Measurements from ENCODE around the gene CES5A.

The CES5A gene

DNA sequence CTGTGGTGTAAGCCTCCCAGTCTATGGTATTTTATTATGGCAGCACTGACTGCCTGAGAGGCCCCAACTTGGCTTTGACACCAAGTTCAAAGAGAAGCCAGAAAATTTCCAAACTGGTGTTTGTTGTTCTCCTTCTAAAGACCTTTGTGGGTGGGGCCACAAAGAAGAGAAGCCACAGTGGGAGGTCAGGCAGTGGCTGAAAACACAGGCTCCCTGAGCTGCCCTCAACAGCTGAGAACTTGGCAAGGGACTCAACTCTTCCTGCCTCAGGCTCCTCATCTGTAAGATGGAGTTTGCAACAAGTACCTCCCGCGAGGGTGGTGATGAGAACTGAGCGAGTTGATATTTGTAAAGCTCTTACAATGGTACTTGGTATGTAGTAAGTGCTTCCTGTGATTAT, 18.2 kb downstream of the CES5A start:
- Histone ChIP-seq H3K4me3 (ENCODE audit: low read depth in 1 of 2, low read length in 1 of 2) (no peak overlapping the region), H3K27me3 (peaks cover 17% of the 10 kb centered on the region), H3K4me1 (ENCODE audit: control insufficient read depth in 1 of 2, insufficient read depth in 1 of 2, low read depth in 1 of 2, low read length in 1 of 2) (no peaks in the 10 kb centered on the region), H3K36me3 (no peaks in the 10 kb centered on the region), H3K27ac (no peak overlapping the region), H3K9me3 (no peaks in the 10 kb centered on the region)
- TF ChIP-seq, protein P1, sequence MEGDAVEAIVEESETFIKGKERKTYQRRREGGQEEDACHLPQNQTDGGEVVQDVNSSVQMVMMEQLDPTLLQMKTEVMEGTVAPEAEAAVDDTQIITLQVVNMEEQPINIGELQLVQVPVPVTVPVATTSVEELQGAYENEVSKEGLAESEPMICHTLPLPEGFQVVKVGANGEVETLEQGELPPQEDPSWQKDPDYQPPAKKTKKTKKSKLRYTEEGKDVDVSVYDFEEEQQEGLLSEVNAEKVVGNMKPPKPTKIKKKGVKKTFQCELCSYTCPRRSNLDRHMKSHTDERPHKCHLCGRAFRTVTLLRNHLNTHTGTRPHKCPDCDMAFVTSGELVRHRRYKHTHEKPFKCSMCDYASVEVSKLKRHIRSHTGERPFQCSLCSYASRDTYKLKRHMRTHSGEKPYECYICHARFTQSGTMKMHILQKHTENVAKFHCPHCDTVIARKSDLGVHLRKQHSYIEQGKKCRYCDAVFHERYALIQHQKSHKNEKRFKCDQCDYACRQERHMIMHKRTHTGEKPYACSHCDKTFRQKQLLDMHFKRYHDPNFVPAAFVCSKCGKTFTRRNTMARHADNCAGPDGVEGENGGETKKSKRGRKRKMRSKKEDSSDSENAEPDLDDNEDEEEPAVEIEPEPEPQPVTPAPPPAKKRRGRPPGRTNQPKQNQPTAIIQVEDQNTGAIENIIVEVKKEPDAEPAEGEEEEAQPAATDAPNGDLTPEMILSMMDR (IDR thresholded peaks at IDR 0.05): no peak

DNA sequence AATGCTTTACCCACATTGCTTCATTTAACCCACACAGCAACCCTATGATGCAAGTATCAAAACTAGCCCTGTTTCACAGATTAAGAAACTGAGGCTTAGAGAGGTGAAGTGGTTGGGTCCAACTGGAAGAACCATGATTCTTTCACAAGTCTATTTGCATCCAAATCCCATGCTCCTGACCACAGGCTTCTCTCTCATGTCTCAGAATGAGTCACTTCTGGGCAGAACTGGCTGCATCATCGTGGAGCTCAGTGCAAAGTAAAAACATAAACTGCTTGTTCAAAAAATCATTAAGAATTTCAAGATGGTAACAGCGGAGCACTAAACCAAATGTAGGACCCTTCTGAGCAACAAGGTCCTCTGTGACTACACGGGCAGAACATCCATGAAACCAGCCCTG, 22.1 kb downstream of the CES5A start:
- TF ChIP-seq, protein P1 (IDR thresholded peaks at IDR 0.05): no peak
- no peak overlapping the region for H3K4me3 ChIP-seq (ENCODE audit: low read depth in 1 of 2, low read length in 1 of 2)
- H3K27me3 ChIP-seq: peaks cover 21% of the 10 kb centered on the region
- H3K4me1 ChIP-seq (ENCODE audit: control insufficient read depth in 1 of 2, insufficient read depth in 1 of 2, low read depth in 1 of 2, low read length in 1 of 2): no peaks in the 10 kb centered on the region
- no peak overlapping the region for H3K27ac ChIP-seq
- H3K9me3 ChIP-seq: no peaks in the 10 kb centered on the region
- no peaks in the 10 kb centered on the region for H3K36me3 ChIP-seq

DNA sequence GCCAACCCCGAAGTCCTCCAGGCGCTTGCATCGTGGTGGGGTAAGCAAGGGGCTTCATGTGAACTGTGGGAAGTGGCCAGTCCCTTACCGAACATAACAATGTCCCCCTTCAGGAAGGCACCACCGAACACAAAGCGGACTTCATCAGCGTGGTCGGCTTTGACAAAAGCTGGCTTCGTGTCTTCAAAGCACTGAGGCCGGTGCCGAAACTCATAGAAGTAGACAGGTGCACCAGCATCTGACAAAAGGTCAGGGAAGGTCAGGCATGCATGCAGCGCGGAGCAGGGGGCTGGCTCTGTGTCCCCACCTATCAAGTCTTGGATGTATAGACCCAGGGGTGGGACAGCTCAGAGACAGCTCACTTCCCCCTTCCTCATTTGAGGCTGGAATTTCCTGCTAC, 25.6 kb downstream of the CES5A start:
- TF ChIP-seq, protein P1 (IDR thresholded peaks at IDR 0.05): no peak
- H3K4me1 ChIP-seq (ENCODE audit: control insufficient read depth in 1 of 2, insufficient read depth in 1 of 2, low read depth in 1 of 2, low read length in 1 of 2): no peaks in the 10 kb centered on the region
- H3K4me3 ChIP-seq (ENCODE audit: low read depth in 1 of 2, low read length in 1 of 2): no peak overlapping the region
- H3K27ac ChIP-seq: no peak overlapping the region
- no peaks in the 10 kb centered on the region for H3K9me3 ChIP-seq
- peaks cover 40% of the 10 kb centered on the region for H3K27me3 ChIP-seq
- no peaks in the 10 kb centered on the region for H3K36me3 ChIP-seq

DNA sequence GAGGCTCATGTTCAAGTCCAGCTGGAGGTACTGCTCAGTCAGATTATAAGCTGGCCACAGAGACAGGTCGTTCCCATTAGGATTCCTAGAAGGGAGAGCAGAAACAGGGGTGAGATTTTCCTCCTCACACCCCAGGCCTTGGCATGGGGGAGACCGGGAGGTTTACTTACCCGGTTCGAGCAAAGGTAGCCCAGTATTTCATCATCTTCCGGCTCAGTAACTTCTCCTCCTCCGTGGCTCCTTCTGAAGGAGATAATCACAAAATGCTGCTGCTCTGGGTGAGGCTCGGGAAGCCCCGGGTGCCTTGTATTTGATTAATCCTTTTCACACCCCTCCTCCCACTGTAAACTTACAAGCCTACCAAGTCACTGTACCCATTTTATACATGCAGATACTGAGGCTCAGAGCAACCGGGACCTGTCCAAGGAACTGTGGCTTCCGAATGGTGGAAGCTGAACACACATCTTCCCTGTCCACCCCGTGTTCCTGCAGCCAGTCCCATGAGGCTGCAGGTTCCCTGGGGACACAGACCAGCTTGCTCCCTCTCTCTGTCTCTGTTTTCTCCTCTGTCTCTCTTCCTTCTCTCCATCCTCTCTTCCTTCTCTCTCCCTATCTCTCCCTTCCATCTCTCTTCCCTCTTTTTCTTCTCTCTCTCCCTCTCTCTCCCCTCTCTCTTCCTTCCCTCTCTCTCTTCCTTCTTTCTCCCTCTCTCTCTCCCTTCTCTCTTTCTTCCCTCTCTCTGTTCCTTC, 28.4 kb downstream of the CES5A start:
- H3K27me3 ChIP-seq: peaks cover 44% of the 10 kb centered on the region
- TF ChIP-seq, protein P1 (IDR thresholded peaks at IDR 0.05): no peak
- H3K9me3 ChIP-seq: no peaks in the 10 kb centered on the region
- H3K4me3 ChIP-seq (ENCODE audit: low read depth in 1 of 2, low read length in 1 of 2): no peak overlapping the region
- H3K4me1 ChIP-seq (ENCODE audit: control insufficient read depth in 1 of 2, insufficient read depth in 1 of 2, low read depth in 1 of 2, low read length in 1 of 2): no peaks in the 10 kb centered on the region
- H3K36me3 ChIP-seq: no peaks in the 10 kb centered on the region
- H3K27ac ChIP-seq: no peak overlapping the region

DNA sequence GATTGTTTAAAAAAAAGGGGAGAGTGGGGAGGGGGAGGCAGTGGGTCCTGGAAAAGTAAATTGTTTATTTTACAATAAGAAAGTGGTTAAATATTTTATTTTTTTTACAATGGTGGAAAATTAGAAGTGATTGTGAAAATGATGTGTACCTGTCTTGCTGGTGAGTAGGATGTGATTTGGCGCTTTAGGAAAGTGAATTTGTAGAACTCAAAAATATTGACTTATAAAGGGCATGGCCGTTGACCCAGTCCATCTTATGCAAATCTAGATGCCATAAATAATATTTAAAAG, 32.1 kb downstream of the CES5A start:
- no peaks in the 10 kb centered on the region for H3K4me1 ChIP-seq (ENCODE audit: control insufficient read depth in 1 of 2, insufficient read depth in 1 of 2, low read depth in 1 of 2, low read length in 1 of 2)
- H3K27ac ChIP-seq: no peak overlapping the region
- peaks cover 23% of the 10 kb centered on the region for H3K27me3 ChIP-seq
- no peak overlapping the region for H3K4me3 ChIP-seq (ENCODE audit: low read depth in 1 of 2, low read length in 1 of 2)
- no peaks in the 10 kb centered on the region for H3K9me3 ChIP-seq
- H3K36me3 ChIP-seq: no peaks in the 10 kb centered on the region
- TF ChIP-seq, protein P1 (IDR thresholded peaks at IDR 0.05): no peak

Measured in neutrophil (primary cell).